Esophagus muscularis mucosa (tissue), 3 donors: Measurements from ENCODE around the gene GNB4.

Experiments
- POLR2AphosphoS5 ChIP-seq, 2 donors: sonication (generic); formaldehyde crosslinking; IDR thresholded peaks; one replicate each; pipeline ENCODE4 v1.6.1; 2017; ENCODE audit warnings: antibody characterized with exemption in 2 of 2
- TF ChIP-seq, protein P1 (sequence below), 3 experiments: fragments of 200-600 bp in 2 of 3; fragments of 450-650 bp in 1 of 3; sonication (generic) in 2 of 3; IDR thresholded peaks; one replicate each; pipeline ENCODE4 v1.5.1; 2017 to 2019; ENCODE audit warnings: antibody characterized with exemption in 3 of 3, mild to moderate bottlenecking in 2 of 3, moderate library complexity in 1 of 3

- TF ChIP-seq, protein P1, sequence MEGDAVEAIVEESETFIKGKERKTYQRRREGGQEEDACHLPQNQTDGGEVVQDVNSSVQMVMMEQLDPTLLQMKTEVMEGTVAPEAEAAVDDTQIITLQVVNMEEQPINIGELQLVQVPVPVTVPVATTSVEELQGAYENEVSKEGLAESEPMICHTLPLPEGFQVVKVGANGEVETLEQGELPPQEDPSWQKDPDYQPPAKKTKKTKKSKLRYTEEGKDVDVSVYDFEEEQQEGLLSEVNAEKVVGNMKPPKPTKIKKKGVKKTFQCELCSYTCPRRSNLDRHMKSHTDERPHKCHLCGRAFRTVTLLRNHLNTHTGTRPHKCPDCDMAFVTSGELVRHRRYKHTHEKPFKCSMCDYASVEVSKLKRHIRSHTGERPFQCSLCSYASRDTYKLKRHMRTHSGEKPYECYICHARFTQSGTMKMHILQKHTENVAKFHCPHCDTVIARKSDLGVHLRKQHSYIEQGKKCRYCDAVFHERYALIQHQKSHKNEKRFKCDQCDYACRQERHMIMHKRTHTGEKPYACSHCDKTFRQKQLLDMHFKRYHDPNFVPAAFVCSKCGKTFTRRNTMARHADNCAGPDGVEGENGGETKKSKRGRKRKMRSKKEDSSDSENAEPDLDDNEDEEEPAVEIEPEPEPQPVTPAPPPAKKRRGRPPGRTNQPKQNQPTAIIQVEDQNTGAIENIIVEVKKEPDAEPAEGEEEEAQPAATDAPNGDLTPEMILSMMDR (IDR thresholded peaks at IDR 0.05): no peak
- no peak for TF ChIP-seq POLR2AphosphoS5 (IDR thresholded peaks at IDR 0.05)
These were observed 12.0 kb upstream of the GNB4 start for GRCh38 chr3:179463319-179463718.
